Activated naive CD8-positive, alpha-beta T cell treated with anti-CD3 and anti-CD28 coated beads, Interleukin-2, amount 10 ng/mL, durations not matched to agents 7 days and 5 days (primary cell): Measurements from ENCODE around the gene SH3D19. TPM values are rescaled to one million over a fixed set of nuclear protein-coding genes. Genes with fewer than 3 reads are reported as not detected.
"Not testable (repeated sequence)": the region's sequence is repeated elsewhere in the genome, so short reads cannot be mapped to it uniquely, and the experiment has no call there.

Experiments used
- ATAC-seq: fragments of 150-1000 bp; cut with Tn5 transposase; one replicate; pipeline ENCODE4 v1.10.0; 2021; ENCODE audit warnings: low read depth, moderate library complexity
- POLR2A ChIA-PET: fragments of 350-600 bp; sonication (Branson Sonifier 250); formaldehyde crosslinking; loops from one replicate; lab custom pipeline; 2021; ENCODE audit warnings: antibody characterized with exemption; lab: Charles Lee
- DNase-seq: peaks from one replicate; pipeline ENCODE4 v3.0.0; 2021
- H3K27ac Mint-ChIP-seq: one replicate; pipeline ENCODE4 v1.8.0; 2022; ENCODE audit warnings: mild to moderate bottlenecking, mixed read lengths
- H3K27me3 Mint-ChIP-seq: one replicate; pipeline ENCODE4 v1.8.0; 2022; ENCODE audit warnings: mild to moderate bottlenecking, moderate library complexity, mixed read lengths
- H3K36me3 Mint-ChIP-seq: one replicate; pipeline ENCODE4 v1.8.0; 2021; ENCODE audit warnings: mild to moderate bottlenecking, mixed read lengths
- H3K4me1 Mint-ChIP-seq: one replicate; pipeline ENCODE4 v1.8.0; 2021; ENCODE audit warnings: mixed read lengths
- H3K4me3 Mint-ChIP-seq: one replicate; pipeline ENCODE4 v1.8.0; 2022; ENCODE audit warnings: mild to moderate bottlenecking, moderate library complexity, mixed read lengths
- H3K9me3 Mint-ChIP-seq: one replicate; pipeline ENCODE4 v1.8.0; 2021; ENCODE audit warnings: mixed read lengths
- total RNA-seq, 2 experiments: library from RNA; stranded (reverse); gene quantifications; one replicate each; pipeline ENCODE4 v1.2.3, GENCODE V29; 2021

Gene SH3D19
- total RNA-seq, 2 experiments from 2014 or later: not detected

- H3K36me3 Mint-ChIP-seq: no peaks in the 10 kb centered on the region
- no peak overlapping the region for H3K27ac Mint-ChIP-seq
- peaks cover 1% of the 10 kb centered on the region for H3K4me1 Mint-ChIP-seq
- H3K27me3 Mint-ChIP-seq: peaks cover 18% of the 10 kb centered on the region
- H3K4me3 Mint-ChIP-seq: no peak overlapping the region
- peaks cover 1% of the 10 kb centered on the region for H3K9me3 Mint-ChIP-seq
- POLR2A ChIA-PET: no interaction called here
- DNase-seq (no peak), ATAC-seq (no peak)
These were observed 40.7 kb downstream of the SH3D19 start for GRCh38 chr4:151284534-151285245.

GRCh38 chr4:151276787-151277562 lies 48.4 kb downstream of the SH3D19 start, which contains the start of gene PRSS48:
Gene PRSS48, plus strand, starts transcription at chr4:151277161. Its CDS starts 12 bp downstream, at chr4:151277173.
- H3K36me3 Mint-ChIP-seq: no peaks in the 10 kb centered on the region
- no peak for ATAC-seq

DNA sequence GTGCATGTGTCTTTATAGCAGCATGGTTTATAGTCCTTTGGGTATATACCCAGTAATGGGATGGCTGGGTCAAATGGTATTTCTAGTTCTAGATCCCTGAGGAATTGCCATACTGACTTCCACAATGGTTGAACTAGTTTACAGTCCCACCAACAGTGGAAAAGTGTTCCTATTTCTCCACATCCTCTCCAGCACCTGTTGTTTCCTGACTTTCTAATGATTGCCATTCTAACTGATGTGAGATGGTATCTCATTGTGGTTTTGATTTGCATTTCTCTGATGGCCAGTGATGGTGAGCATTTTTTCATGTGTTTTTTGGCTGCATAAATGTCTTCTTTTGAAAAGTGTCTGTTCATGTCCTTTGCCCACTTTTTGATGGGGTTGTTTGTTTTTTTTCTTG lies 56.5 kb downstream of the SH3D19 start:
- H3K9me3 Mint-ChIP-seq, H3K36me3 Mint-ChIP-seq, H3K4me3 Mint-ChIP-seq, H3K4me1 Mint-ChIP-seq, H3K27ac Mint-ChIP-seq, H3K27me3 Mint-ChIP-seq, POLR2A ChIA-PET, ATAC-seq, DNase-seq: not testable (repeated sequence)

More at GRCh38 chr4:151276787-151277562, 48.4 kb downstream of the SH3D19 start, which contains the start of gene PRSS48:
- POLR2A ChIA-PET: no interaction called here
- Mint-ChIP-seq H3K4me1 (peaks cover 3% of the 10 kb centered on the region), H3K4me3 (no peak within 1 kb of the TSS), H3K9me3 (no peaks in the 10 kb centered on the region), H3K27me3 (peaks cover 16% of the 10 kb centered on the region), H3K27ac (no peak within 1 kb of the TSS)
- DNase-seq: peak; percentile 65

- ATAC-seq (no peak), DNase-seq (no peak)
- Mint-ChIP-seq H3K36me3 (no peaks in the 10 kb centered on the region), H3K27ac (no peak overlapping the region), H3K9me3 (peaks cover 2% of the 10 kb centered on the region), H3K27me3 (peaks cover 7% of the 10 kb centered on the region), H3K4me3 (no peak overlapping the region), H3K4me1 (peaks cover 2% of the 10 kb centered on the region)
- POLR2A ChIA-PET: no interaction called here
These were observed 57.4 kb downstream of the SH3D19 start for GRCh38 chr4:151267822-151268535.

- POLR2A ChIA-PET: no interaction called here
- no peaks in the 10 kb centered on the region for H3K36me3 Mint-ChIP-seq
- ATAC-seq (no peak), DNase-seq (no peak)
- H3K9me3 Mint-ChIP-seq: peaks cover 2% of the 10 kb centered on the region
- no peak overlapping the region for H3K27ac Mint-ChIP-seq
- no peaks in the 10 kb centered on the region for H3K4me1 Mint-ChIP-seq
- H3K4me3 Mint-ChIP-seq: no peak overlapping the region
- H3K27me3 Mint-ChIP-seq: peaks cover 5% of the 10 kb centered on the region
These were observed 58.3 kb downstream of the SH3D19 start for GRCh38 chr4:151267104-151267503.

DNA sequence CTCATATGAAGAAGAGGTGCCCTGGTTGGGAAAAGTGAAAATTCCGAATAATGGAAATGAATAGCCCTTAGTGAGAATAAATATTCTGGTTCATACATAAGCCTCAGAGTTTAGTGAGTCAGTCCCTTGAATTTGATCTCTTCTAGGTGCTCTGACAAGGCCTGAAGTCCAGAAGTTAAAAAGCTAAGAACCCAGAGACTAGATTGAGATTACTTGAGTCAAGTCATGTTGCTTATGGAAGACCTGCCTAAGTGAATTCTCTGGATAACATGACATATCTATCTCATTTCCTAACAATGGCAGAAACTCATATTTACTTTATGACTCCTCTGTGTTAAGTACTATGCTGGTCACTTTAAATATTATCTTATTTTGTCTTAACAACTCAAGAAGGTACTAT lies 58.9 kb downstream of the SH3D19 start:
- Mint-ChIP-seq H3K27ac (no peak overlapping the region), H3K4me3 (no peak overlapping the region), H3K27me3 (peaks cover 5% of the 10 kb centered on the region), H3K9me3 (peaks cover 2% of the 10 kb centered on the region), H3K36me3 (no peaks in the 10 kb centered on the region), H3K4me1 (no peaks in the 10 kb centered on the region)
- POLR2A ChIA-PET: no interaction called here
- no peak for ATAC-seq
- no peak for DNase-seq

DNA sequence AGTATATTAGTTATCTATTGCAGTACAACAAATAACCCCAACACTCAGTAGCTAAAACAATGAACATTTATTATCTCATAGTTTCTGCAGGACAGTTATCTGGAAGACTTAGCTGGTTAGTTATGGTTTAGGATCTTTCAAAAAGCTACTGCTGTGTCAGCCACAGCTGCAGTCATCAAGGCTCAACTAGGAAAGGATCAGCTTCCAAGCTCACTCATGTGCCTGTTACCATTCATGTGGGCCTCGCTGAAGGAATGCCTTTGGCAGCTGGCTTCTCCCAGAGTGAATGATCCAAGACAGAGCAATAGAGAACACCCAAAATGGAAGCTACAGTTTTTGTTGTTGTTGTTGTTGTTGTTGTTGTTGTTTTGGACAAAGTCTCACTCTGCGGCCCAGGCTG lies 62.0 kb downstream of the SH3D19 start:
- POLR2A ChIA-PET: no interaction called here

DNA sequence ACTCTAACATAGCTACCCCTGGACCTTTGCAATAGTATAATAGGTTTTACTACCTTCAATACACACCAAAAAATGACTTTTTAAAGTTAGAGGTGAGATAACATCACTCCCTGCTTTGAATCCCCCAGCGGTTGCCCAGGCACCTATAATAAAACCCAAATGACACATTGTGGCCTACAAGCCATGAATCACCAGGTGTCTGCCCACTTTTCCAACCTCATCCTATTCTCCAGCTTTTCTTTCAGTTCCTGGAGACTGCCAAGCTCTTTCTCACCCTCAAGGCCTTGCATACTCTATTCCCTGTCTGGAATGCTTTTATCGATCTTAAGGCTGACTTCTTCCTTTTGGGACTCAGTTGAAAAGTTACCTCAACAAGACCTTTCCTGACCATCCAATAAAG lies 64.9 kb downstream of the SH3D19 start:
- no peak overlapping the region for H3K4me3 Mint-ChIP-seq
- H3K4me1 Mint-ChIP-seq: no peaks in the 10 kb centered on the region
- no peak overlapping the region for H3K27ac Mint-ChIP-seq
- H3K27me3 Mint-ChIP-seq: peaks cover 6% of the 10 kb centered on the region
- no peaks in the 10 kb centered on the region for H3K9me3 Mint-ChIP-seq
- POLR2A ChIA-PET: no interaction called here
- no peak for ATAC-seq
- DNase-seq: no peak
- H3K36me3 Mint-ChIP-seq: no peaks in the 10 kb centered on the region

More for the DNA sequence above, 62.0 kb downstream of the SH3D19 start:
- ATAC-seq (no peak), DNase-seq (no peak)
- no peak overlapping the region for H3K4me3 Mint-ChIP-seq
- no peak overlapping the region for H3K27ac Mint-ChIP-seq
- H3K9me3 Mint-ChIP-seq: no peaks in the 10 kb centered on the region
- no peaks in the 10 kb centered on the region for H3K36me3 Mint-ChIP-seq
- H3K4me1 Mint-ChIP-seq: no peaks in the 10 kb centered on the region
- peaks cover 5% of the 10 kb centered on the region for H3K27me3 Mint-ChIP-seq

DNA sequence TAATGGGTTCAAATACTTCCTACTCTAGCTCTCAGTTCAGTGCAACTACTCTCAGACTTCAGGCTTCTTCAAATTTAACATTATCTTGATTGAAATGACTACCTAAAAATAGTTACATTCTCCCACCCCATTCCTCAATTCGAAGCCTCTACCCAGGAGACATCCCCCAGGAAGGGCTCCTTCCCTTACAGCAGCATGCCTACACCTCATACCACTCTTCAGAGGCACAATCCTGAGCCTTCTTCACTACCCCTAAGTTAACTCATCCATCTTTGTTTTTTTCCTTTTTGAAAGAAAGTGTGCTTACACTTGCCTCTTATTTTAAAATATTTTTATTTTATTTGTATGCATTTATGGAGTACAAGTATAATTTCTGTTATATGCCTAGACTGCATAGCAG lies 65.7 kb downstream of the SH3D19 start:
- Mint-ChIP-seq H3K4me1 (no peaks in the 10 kb centered on the region), H3K9me3 (no peaks in the 10 kb centered on the region), H3K36me3 (no peaks in the 10 kb centered on the region), H3K27me3 (peaks cover 4% of the 10 kb centered on the region), H3K27ac (no peak overlapping the region), H3K4me3 (no peak overlapping the region)
- POLR2A ChIA-PET: no interaction called here
- ATAC-seq: no peak
- DNase-seq: no peak

- no peaks in the 10 kb centered on the region for H3K4me1 Mint-ChIP-seq
- POLR2A ChIA-PET: no interaction called here
These were observed 67.7 kb downstream of the SH3D19 start for GRCh38 chr4:151257704-151258103.

GRCh38 chr4:151256134-151256533 lies 69.3 kb downstream of the SH3D19 start:
- Mint-ChIP-seq H3K36me3 (no peaks in the 10 kb centered on the region), H3K9me3 (no peaks in the 10 kb centered on the region), H3K27me3 (peaks cover 2% of the 10 kb centered on the region), H3K27ac (no peak overlapping the region), H3K4me1 (no peaks in the 10 kb centered on the region), H3K4me3 (no peak overlapping the region)
- POLR2A ChIA-PET: no interaction called here
- DNase-seq (no peak), ATAC-seq (no peak)

More at GRCh38 chr4:151257704-151258103, 67.7 kb downstream of the SH3D19 start:
- DNase-seq: no peak
- H3K36me3 Mint-ChIP-seq: no peaks in the 10 kb centered on the region
- no peak for ATAC-seq
- peaks cover 2% of the 10 kb centered on the region for H3K27me3 Mint-ChIP-seq
- no peak overlapping the region for H3K4me3 Mint-ChIP-seq
- no peak overlapping the region for H3K27ac Mint-ChIP-seq
- H3K9me3 Mint-ChIP-seq: no peaks in the 10 kb centered on the region

DNA sequence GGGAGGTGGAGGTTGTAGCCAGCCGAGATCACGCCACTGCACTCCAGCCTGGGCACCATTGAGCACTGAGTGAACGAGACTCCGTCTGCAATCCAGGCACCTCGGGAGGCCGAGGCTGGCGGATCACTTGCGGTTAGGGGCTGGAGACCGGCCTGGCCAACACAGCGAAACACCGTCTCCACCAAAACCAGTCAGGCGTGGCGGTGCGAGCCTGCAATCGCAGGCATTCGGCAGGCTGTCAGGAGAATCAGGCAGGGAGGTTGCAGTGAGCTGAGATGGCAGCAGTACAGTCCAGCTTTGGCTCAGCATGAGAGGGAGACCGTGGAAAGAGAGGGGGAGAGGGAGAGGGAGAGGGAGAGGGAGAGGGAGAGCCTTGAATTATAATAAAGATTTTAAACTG lies 69.7 kb downstream of the SH3D19 start:
- H3K27me3 Mint-ChIP-seq, H3K27ac Mint-ChIP-seq, H3K4me1 Mint-ChIP-seq, H3K9me3 Mint-ChIP-seq, H3K4me3 Mint-ChIP-seq, H3K36me3 Mint-ChIP-seq, DNase-seq, ATAC-seq, POLR2A ChIA-PET: not testable (repeated sequence)

GRCh38 chr4:151255226-151255625 lies 70.2 kb downstream of the SH3D19 start:
- H3K27ac Mint-ChIP-seq: not testable (repeated sequence)

More at GRCh38 chr4:151255226-151255625, 70.2 kb downstream of the SH3D19 start:
- H3K36me3 Mint-ChIP-seq, H3K27me3 Mint-ChIP-seq, H3K4me3 Mint-ChIP-seq, POLR2A ChIA-PET, H3K4me1 Mint-ChIP-seq, DNase-seq, H3K9me3 Mint-ChIP-seq, ATAC-seq: not testable (repeated sequence)
